Stimulated activated CD8-positive, alpha-beta memory T cell treated with anti-CD3 and anti-CD28 coated beads, Interleukin-12 subunit alpha, Interleukin-12 subunit beta, amount 100 ng/mL, for 24 hours (primary cell): ENCODE data around the gene IFI35.
"Not testable (repeated sequence)": the region's sequence is repeated elsewhere in the genome, so short reads cannot be mapped to it uniquely, and the experiment has no call there.

Experiments
- DNase-seq: peaks from one replicate; pipeline ENCODE4 v3.0.0-alpha.2; 2020; ENCODE audit errors: extremely low read depth

Gene IFI35

DNA sequence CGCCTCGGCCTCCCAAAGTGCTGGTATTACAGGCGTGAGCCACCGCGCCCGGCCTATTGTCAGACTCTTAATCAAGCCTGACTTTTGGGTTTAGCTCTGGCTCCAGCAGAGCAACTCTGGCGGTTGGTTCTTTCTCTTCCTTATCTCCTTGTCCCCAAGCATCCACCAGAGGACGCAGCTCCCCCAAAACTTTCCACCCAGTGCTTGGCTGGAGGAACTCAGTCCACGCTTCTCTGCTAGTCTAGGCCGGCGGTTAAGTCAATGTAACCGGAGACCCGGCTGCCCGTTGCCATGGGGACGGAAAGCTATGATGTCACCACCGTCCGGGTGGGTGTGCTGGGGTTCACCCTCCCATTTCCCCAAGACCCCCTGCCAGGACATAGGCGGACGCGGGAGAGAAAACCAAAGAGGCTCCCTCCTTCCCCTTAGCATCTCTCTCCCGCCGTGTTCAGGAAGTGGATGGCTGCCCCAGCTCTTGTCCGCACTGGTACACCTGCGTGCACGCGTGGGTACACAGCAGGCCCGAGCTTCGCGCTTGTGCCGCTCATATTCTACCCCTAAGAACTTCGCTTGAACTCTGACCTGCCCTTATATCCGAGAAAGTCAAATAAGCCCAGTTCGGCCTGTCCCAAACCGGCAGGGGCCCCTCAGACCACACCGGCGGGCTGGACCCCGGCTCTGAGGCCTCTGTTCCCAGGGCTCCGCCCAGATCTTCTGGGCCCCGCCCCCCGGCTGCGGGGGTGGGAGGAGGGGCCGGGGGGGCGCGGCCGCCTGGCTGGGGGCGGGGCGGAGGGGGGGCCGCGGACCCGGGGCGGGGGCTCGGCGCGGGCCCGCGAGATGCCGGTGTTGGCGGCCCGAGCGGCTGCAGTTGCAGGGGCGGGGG lies 18.1 kb downstream of the IFI35 start, which contains the start of gene RND2:
RND2 (plus strand) TSS at position 825 of the 883 bp plus-strand sequence. CDS start 117 bp downstream, outside the sequence.
- peak; percentile 39 for DNase-seq

DNA sequence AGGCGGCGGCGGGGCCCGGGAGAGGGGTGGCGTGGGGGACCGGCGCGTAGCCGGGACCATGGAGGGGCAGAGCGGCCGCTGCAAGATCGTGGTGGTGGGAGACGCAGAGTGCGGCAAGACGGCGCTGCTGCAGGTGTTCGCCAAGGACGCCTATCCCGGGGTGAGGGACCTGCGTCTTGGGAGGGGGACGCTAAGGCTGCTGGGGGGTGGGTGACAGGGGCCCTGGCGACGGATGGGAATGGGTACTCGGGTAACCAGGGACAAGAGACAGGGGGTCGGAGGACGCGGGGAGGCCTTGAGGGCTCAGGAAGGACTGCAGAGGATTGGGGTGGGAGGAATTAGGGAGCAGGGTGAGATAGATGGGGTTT lies 18.7 kb downstream of the IFI35 start:
- DNase-seq = no peak

DNA sequence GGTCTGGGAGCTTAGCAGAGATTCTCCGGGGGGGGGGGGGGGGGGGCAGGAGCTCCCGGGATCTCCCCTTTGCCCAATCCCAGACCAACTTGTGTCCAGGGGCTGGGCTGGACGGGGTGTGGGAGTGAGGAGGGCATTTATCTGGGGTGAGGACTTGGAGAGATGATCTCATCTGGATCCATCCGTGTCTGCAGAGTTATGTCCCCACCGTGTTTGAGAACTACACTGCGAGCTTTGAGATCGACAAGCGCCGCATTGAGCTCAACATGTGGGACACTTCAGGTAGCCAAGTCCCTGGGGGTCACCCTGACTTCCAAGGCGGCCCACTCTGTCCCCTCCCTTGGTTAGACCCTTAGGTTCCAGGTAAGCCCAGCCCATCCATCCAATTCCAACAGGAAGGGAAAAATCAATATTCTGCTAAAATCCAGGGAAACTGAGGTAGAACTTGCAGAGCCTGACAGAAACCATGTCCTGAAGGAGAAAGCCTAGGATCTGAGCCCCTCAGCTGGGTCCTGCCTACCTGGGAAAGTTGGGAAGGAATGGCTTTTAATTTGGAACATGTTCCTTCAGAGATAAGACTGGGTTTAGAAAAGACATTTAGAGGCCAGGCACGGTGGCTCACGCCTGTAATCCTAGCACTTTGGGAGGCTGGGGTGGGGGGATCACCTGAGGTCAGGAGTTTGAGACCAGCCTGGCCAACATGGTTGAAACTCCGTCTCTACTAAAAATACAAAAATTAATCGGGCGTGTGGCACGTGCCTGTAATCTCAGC lies 19.4 kb downstream of the IFI35 start:
- no peak for DNase-seq

DNA sequence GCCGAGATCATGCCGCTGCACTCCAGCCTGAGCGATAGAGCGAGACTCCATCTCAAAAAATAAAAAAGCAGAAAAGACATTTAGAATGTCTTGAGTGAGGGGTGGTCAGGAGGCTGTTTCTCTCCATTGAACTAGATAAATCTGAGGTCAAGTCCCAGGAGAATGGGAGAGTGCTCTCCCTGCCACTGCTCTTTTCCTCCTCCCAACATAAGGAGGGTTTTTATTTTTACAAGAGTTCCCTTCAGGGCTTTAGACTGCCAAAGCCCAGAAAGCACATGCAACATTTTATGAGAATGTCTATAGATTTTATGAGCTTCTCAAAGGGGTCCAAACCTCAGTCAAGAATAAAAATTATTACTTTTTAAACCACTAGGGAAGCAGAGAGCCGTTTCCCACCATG lies 20.0 kb downstream of the IFI35 start:
- DNase-seq = no peak

DNA sequence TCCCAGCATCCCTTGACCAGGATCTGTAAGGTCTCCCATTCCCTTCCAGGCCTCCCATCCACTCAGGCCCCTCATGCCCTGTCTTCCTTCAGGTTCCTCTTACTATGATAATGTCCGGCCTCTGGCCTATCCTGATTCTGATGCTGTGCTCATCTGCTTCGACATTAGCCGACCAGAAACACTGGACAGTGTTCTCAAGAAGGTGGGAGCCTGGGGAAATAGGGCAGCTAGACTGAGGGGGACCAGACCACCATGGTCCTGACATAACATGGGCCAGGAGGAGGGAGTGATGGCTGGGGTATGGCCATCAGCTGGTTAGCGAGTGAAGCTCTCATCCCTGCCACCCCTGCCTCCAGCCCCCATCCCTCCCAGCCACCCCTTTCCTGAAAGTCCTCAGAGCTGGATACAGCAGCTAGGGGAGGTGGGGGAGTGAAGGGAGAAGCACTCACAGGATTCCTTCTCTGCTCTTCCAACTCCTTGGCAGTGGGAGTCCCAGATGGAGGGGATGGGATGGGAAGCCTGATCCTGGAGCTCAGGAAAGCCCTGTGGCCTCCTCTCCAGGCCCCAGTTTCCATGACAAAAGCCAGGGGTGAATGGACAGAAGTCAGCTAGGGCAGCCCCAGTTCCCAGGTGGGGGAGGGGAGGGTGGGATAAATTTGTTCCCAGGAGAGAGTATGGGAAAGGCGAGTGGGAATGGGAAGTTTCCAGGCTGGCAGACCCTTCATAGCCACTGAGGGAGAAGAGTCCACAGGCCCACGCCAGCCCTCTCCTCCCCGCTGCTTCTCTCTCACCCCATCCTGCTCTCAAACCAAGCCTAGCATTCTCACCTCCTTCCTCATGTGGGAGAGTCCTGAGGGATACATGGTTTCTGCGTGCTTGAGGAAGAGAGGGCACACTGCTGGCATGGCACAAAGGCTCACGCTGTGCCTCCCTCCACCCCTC lies 20.8 kb downstream of the IFI35 start:
- DNase-seq = no peak

GRCh38 chr17:43028221-43028861 lies 21.8 kb downstream of the IFI35 start:
- DNase-seq = no peak

- no peak for DNase-seq
These were observed 23.7 kb downstream of the IFI35 start for GRCh38 chr17:43030137-43030767.

DNA sequence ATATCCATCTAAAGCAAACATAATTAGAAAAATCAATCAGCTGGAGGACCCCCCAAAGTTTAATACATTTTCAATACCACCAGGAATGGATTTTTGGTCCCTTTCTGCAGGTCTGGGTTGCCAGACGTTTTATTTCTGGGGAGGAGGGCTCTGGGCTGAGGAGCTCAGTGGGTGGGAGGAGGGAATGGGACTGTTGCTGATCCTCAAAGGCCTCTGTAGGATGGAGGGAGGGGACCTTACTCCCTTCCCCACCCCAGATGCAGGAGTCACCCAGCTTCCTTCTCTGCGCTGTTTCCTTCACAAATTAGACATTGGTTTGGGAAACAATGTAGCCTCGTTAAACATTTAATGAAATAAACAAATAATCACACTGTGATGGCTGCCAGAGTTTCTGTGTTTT lies 25.1 kb downstream of the IFI35 start:
- no peak for DNase-seq

DNA sequence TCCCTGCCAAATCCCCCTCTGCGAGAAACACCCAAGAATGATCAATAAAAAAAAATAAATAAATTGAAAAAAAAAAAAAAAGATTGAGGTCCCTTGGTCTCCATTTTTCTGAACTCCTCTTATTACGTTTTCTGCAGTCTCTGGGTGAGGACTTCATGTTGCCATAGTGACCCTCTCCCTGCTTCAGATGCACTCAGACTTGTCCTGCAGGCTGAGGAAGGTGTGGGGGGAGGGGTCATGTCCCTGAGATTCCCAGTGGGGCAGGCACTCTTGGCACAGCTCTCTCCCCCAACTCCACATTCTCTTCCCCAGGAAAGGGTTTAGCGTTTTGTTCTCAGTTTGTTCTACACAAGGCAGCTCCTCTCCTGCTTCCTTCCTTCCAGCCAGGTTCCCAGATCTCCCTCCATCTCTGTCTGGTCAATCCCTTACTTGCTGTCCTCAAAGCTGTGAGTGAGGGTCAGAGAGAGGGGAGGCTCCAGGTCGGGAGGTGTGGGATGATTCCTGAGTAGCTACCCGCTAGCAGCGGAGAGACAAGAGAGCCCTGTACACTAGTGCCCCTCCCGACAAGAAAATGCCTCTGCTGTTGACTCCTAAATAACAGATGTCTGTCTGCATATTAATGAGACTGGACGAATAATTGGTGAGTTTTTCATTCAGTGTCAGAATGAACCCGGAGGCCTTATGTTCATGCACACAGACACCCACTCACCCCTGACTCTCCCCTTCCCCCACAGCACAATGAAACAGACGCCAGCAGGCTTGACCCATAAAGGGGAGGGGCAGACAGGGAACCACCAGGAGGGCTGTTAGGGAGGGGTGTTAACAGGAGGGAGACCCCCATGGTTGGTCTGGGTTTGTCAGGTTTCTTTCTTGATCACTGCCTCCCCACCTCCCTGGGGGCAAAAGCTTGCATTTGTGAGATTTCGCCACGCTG lies 27.6 kb downstream of the IFI35 start:
- DNase-seq = no peak

DNA sequence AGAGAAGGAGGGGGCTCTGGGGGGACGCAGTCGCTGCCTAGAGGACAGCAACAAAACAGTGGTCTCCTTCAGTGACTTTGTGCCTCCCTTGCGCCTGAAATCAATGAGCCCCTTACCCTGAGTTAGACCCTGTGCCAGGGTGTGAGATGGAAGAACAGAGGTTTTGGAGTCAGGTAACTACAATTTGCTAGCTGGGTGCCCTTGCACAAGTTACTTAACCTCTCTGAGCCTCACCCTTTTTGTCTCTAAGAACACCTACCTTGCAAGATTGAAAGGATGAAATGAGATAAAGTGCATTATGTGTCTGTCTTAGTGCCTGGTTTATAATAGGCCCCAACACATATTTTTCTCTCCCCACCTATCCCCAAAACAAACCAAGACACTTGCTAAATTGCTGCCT lies 28.3 kb downstream of the IFI35 start:
- no peak for DNase-seq

DNA sequence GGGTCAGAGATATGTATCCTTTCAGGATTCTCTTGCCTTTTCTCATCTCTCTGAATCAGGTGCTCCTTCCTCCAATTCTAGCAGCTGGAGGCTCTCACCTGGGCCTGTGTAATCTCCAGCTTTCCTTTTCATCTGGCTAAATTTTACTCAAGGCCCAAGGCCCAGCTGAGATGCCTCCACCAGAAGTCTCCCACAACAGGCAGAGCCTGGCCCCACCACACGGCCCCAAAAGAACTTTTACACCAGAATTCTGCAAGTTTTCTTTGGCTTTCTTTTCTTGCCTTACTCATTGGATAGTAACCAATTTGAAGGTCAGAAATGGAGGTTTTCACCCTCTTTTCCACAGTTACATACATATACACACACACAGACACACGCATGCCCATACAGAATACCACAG lies 33.1 kb downstream of the IFI35 start:
- no peak for DNase-seq

- no peak for DNase-seq
These were observed 34.1 kb downstream of the IFI35 start for GRCh38 chr17:43040655-43041054.

GRCh38 chr17:43042025-43042628 lies 35.5 kb downstream of the IFI35 start:
- DNase-seq = no peak

- no peak for DNase-seq
These were observed 36.7 kb downstream of the IFI35 start for GRCh38 chr17:43043307-43043706.

DNA sequence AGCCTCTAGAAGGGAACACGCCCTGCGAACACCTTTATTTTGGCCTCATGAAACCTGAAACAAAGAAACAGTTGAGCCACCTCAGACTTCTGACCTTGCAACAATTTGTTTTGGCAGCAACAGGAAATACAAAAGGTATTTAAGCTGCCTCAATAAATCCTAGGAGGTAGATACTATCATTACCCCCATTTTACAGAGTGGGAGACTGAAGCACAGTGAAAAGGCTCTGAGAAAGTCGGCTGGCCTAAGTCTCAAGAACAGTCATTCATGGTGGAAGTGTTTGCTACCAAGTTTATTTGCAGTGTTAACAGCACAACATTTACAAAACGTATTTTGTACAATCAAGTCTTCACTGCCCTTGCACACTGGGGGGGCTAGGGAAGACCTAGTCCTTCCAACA lies 37.4 kb downstream of the IFI35 start:
- no peak for DNase-seq

DNA sequence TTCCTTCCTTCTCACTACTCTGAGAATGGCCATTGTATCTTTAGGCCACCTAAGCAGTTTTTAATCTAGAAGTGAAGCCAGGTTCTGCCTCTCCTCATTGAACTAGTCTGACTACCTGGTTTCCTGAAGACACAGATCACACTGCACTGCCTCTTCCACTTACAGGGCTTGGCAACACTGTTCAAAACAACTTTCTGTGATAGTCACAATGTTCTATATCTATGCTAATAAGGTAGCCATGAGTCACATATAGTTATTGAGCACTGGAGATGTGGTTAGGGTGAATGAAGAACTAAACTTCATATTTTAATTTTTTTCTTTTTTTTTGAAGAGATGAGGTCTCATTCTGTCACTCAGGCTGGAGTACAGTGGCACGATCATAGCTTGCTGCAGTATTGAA lies 45.4 kb downstream of the IFI35 start:
- DNase-seq = no peak

GRCh38 chr17:43053008-43053407 lies 46.4 kb downstream of the IFI35 start:
- DNase-seq = not testable (repeated sequence)

- DNase-seq = no peak
These were observed 49.5 kb downstream of the IFI35 start for GRCh38 chr17:43056051-43056450.

- DNase-seq = no peak
These were observed 56.5 kb downstream of the IFI35 start for GRCh38 chr17:43062984-43063638.
